WERI-Rb-1 (cell line): Measurements from ENCODE around the gene CCL4L2.
"Not testable (repeated sequence)": the region's sequence is repeated elsewhere in the genome, so short reads cannot be mapped to it uniquely, and the experiment has no call there.

Experiments used
- DNase-seq: peaks from one replicate; pipeline ENCODE4 v3.0.0-alpha.2; 2020
- H3K27ac ChIP-seq: fragments of 250-450 bp; sonication (Bioruptor Pico); 2 replicates; pipeline ENCODE4 v1.5.1; 2020; ENCODE audit warnings: mild to moderate bottlenecking, moderate library complexity
- H3K27me3 ChIP-seq: fragments of 250-450 bp; sonication (Bioruptor Pico); 2 replicates; pipeline ENCODE4 v1.5.1; 2021; ENCODE audit warnings: mild to moderate bottlenecking, low read depth, moderate library complexity; ENCODE audit not compliant: insufficient read depth, severe bottlenecking
- H3K36me3 ChIP-seq: fragments of 250-450 bp; sonication (Bioruptor Pico); 2 replicates; pipeline ENCODE4 v1.5.1; 2020; ENCODE audit warnings: mild to moderate bottlenecking, moderate library complexity
- H3K4me3 ChIP-seq: 2 replicates; pipeline ENCODE4 v1.5.1; 2011; ENCODE audit warnings: low read depth, mild to moderate bottlenecking, control low read depth, low read length
- H3K9me3 ChIP-seq: fragments of 250-450 bp; sonication (Bioruptor Pico); 2 replicates; pipeline ENCODE4 v1.5.1; 2021; ENCODE audit warnings: mild to moderate bottlenecking, moderate library complexity; ENCODE audit not compliant: severe bottlenecking
- CTCF ChIP-seq: IDR thresholded peaks from 2 replicates; pipeline ENCODE4 v1.5.1; 2011; ENCODE audit warnings: low read depth, mild to moderate bottlenecking, control low read depth, inconsistent platforms, low read length

The CCL4L2 gene

GRCh38 chr17:36198831-36199465, 11.9 kb upstream of the CCL4L2 start:
- no peak overlapping the region for H3K4me3 ChIP-seq
- no peaks in the 10 kb centered on the region for H3K27me3 ChIP-seq
- H3K27ac ChIP-seq: no peak overlapping the region
- H3K9me3 ChIP-seq: no peaks in the 10 kb centered on the region
- no peak for DNase-seq
- H3K36me3 ChIP-seq: no peaks in the 10 kb centered on the region
- no peak for TF ChIP-seq CTCF

GRCh38 chr17:36201102-36201501, 9.8 kb upstream of the CCL4L2 start:
- H3K27ac ChIP-seq, H3K9me3 ChIP-seq, H3K36me3 ChIP-seq, H3K4me3 ChIP-seq, H3K27me3 ChIP-seq, DNase-seq: not testable (repeated sequence)

- not testable (repeated sequence) for DNase-seq, H3K36me3 ChIP-seq, H3K27me3 ChIP-seq, H3K9me3 ChIP-seq, H3K27ac ChIP-seq, H3K4me3 ChIP-seq
Measured at GRCh38 chr17:36201506-36201905, 9.4 kb upstream of the CCL4L2 start.

GRCh38 chr17:36203335-36203734, 7.5 kb upstream of the CCL4L2 start:
- H3K36me3 ChIP-seq: no peaks in the 10 kb centered on the region
- H3K27me3 ChIP-seq: no peaks in the 10 kb centered on the region
- H3K9me3 ChIP-seq: no peaks in the 10 kb centered on the region
- H3K4me3 ChIP-seq: no peak overlapping the region
- no peak overlapping the region for H3K27ac ChIP-seq
- no peak for DNase-seq
- TF ChIP-seq CTCF: no peak

- Histone ChIP-seq H3K27me3 (no peaks in the 10 kb centered on the region), H3K27ac (no peak overlapping the region), H3K4me3 (no peak overlapping the region), H3K36me3 (no peaks in the 10 kb centered on the region), H3K9me3 (no peaks in the 10 kb centered on the region)
- no peak for TF ChIP-seq CTCF
- no peak for DNase-seq
Measured at GRCh38 chr17:36204724-36205500, 6.0 kb upstream of the CCL4L2 start.

- Histone ChIP-seq H3K27me3 (no peaks in the 10 kb centered on the region), H3K9me3 (no peaks in the 10 kb centered on the region), H3K27ac (no peak overlapping the region), H3K4me3 (no peak overlapping the region), H3K36me3 (no peaks in the 10 kb centered on the region)
- DNase-seq: no peak
- no peak for TF ChIP-seq CTCF
Measured at GRCh38 chr17:36205637-36206485, 5.0 kb upstream of the CCL4L2 start.

GRCh38 chr17:36206486-36206821, 4.4 kb upstream of the CCL4L2 start:
- H3K27me3 ChIP-seq, DNase-seq, H3K36me3 ChIP-seq, H3K9me3 ChIP-seq, H3K4me3 ChIP-seq, H3K27ac ChIP-seq: not testable (repeated sequence)

- H3K27me3 ChIP-seq, DNase-seq, H3K4me3 ChIP-seq, H3K9me3 ChIP-seq, H3K36me3 ChIP-seq, H3K27ac ChIP-seq: not testable (repeated sequence)
Measured at GRCh38 chr17:36207383-36207782, 3.5 kb upstream of the CCL4L2 start.
